NCI-H2196 treated with DMSO at 0.1 percent for 48 hours (cell line): ENCODE results near the gene ZBTB16.

ENCODE experiments used
- DNase-seq: peaks from one replicate; lab custom pipeline; 2025; ENCODE audit not compliant: unreplicated experiment; lab: John Stamatoyannopoulos, UW

The ZBTB16 gene

DNA sequence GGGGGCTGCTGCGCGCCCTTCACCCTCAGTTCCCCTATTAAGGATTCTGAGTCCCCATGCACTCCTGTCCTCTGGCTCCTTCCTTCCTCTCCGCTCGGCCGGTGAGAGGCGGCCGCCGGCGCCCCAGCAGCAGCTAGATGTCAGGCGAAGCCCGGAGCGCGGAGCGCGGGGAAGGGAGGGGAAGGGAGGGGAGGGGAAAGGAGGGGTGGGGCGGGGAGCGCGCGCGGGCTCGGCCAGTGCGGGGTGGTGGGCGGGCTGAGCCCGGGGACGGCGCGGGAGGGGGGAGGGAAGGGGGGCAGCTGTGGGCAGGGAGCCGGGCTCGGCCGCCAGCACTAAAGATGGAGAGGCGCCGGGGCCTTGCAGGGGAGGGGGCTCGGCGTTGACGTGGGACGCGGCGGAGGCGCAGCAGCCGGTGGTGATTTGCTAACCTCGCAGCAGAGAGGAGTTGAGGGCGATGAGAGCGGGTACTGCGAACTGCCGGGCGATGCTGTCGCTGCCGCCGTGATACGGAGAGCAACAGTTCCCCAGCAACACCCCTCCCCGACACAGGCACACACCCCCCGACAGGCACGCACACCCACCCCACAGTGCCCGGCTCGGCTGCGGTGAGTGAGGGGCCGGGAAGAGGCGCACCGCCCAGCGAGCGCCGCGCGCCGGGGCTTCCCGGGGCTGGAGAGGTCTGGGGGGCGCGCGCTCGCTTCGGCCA is at the start of gene ZBTB16:
TSS of gene ZBTB16 (plus strand) at position 434 of the 706 bp plus-strand sequence. CDS start 3,590 bp downstream, outside the sequence.
- peak; percentile 54 for DNase-seq

DNA sequence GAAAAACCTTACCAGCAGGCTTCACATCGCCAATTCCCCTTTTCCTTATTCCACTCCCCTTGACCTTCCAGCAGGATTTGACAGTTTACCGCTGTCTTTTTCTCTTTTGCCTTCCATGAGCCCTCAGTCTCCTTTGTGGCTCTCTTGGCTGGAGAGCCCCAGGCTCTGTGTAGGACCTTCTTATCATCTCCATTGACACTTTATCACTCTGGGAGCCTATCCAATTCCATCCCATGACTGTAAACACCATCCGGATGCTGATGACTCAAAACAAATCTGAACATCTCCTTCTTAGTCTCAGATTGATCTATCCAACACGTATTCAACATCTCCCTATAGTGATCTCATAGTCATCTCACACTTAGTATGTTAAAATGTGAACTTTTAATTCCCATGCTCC is 48.6 kb upstream of the ZBTB16 start:
- DNase-seq, result no peak

- DNase-seq, result no peak
Observed at GRCh38 chr11:114011443-114011842, 48.1 kb upstream of the ZBTB16 start.

DNA sequence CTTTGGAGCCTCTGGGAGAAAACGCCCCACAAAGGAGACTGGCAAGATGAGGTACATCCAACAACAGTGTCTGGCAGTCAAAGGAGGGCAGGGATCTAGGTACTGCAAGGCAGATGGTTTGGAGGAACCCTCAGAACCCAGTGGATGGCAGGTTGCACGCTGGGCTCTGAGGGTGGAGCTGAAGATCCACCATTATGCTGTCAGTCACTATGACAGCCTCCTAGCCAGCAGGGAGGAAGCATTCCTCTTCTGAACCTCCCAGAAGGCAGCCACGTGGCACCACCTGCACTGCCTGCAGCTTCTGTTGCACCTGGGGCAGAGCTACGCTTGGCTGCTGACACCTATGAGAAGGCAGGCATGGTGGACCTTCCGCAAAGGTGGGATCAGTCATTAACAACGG is 44.4 kb upstream of the ZBTB16 start:
- no peak for DNase-seq

DNA sequence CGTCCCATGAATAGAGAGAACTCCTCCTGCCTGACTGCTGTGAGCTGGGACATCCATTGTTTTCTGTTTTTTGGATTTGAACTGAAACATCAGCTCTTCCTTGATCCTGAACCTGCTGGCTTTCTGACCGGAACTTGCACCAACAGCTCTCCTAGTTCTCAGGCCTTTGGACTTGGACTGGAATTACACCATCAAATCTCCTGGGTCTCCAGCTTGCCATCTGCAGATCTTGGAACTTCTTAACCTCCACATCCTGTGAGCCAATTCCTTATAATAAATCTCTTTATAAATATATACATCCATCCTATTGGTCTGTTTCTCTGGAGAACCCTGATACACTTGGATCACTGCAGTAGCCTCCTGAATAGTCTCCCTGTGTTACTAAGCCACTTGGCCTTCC is 42.5 kb upstream of the ZBTB16 start:
- DNase-seq, result no peak

- DNase-seq, result no peak
Observed at GRCh38 chr11:114017723-114018122, 41.8 kb upstream of the ZBTB16 start.

GRCh38 chr11:114019046-114019445 is 40.5 kb upstream of the ZBTB16 start:
- no peak for DNase-seq

GRCh38 chr11:114019574-114019973 is 39.9 kb upstream of the ZBTB16 start:
- no peak for DNase-seq

DNA sequence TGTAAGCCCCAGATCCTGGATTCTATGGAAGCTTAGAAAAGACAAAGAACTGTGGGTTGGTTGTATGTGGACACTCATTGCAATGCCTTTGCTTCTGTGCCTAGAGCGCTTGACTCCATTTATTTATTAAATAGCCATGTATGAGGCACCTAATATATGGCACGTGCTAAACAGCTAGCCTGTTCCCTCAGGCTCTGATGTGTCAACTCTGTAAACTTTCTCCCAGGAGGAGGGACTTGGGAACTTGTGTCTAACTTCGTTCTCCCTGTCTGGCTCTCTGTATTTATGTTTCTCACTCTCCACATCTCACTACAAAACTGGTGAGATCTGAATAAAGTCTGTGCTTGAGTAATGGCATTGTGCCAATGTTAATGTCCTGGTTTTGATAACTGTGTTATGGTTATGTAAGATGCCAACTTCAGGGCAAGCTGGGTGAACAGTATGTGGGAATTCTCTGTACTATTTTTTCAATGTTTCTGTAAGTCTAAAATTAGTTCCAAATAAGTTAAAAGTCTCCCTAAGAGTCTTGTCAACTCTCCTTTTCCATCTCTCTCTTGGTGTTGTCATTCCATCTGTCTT is 34.1 kb upstream of the ZBTB16 start:
- DNase-seq, result no peak

DNA sequence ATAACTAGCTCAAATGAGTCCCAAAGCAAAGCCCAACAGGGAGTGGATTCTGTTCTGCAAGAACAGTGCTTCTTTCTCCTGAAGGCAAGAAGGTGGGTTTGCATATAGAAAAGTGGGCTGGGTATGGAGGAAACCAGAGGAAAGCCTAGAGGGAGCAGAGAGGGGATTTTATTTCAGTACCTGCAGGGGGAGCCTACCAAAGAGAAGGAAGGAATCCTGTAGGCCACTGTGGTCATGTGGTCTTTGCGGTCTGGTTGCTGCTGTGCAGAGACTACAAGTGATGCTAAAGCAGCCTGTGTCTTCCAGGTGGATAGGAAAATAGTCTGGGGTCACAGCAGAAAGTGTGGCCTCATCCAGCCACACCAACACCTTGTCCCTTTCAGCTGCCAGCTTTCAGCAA is 33.2 kb upstream of the ZBTB16 start:
- DNase-seq, result no peak

- DNase-seq, result no peak
Observed at GRCh38 chr11:114027391-114027790, 32.1 kb upstream of the ZBTB16 start.

DNA sequence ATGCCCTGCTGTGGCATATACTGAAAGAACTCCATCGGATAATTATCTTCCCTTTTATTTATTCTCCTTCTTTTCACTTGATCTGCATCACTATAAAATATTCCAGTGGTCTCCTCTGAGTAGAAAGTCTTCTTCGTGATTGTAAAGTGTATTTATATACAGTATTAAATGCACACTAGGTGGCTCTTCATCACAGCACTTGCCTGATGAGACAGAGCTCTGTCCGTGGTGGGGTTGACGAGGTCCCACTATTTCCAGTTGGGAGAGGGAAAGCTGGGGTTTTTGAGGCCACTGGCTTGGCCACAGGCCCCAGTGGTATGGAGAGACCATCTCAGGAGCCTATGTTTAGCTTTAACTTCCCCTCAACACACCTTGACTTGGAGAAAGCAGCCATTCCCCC is 31.6 kb upstream of the ZBTB16 start:
- DNase-seq, result no peak

DNA sequence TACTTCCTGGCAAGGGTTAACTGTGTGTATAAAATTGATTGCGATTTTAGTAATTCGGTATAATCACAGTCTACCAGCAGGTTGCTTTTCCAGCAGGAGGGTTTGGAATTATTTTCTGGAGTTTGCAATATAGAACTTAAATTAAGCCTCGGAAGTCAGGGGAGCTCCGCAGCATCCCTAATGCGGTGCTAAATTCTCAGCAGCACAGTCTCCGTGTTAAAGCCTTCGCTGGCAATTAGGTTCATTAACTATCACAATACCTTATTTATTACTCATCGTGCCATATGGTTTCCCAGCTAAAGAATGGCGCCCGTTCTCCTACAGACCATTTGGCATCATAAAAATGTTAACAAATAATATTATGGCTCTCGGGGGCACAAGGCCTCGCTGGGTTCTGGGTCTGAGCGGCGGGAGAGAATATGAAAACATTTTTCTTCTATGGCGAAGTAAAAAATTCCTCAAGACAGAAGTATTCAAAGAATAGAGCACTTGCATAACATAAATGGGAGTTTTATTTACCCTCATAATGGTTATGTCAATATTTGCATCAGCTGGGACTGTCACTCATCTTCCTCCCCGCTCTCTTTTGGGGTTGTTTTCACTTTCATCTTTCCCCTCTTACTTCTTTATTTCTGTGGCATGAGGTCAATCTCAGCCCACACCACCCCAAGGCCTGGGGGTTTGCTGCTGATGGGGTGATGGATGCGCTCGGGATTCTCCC is 28.1 kb upstream of the ZBTB16 start:
- DNase-seq, result no peak

DNA sequence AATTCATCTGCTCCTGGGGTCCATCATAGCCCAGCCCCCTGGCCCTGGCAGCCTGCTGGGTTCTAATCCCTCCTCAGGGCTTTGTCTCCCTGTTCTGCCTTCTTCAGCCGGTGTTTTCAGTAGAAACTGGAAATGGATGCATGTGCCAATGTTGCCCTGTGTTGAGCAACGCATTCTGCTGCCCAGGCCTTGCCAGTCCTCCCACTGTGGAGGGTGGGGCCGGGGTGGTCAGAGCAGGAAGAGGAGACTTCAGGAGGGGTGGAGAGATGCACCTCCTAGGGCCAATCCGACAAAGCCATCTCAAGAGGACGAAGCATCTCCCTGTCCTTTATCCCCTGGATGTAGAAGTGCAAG is 27.6 kb upstream of the ZBTB16 start:
- DNase-seq, result no peak

DNA sequence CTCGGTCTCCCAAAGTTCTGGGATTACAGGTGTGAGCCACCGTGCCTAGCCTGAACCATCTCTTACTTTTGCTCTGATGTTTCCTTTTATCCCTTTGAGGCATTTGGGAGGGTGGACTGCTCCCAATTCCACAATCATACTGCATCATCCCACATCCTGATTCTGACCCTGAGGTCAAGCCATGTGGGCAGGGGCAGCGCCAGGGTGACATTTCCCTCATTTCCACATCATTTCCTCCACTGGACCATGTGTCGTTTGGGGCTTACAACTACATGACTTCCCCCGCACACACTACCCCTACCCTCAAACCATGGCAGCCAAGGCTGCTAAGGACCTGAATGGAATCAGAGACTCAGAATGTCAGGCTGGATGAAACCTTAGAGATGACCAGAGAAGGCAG is 26.4 kb upstream of the ZBTB16 start:
- no peak for DNase-seq

DNA sequence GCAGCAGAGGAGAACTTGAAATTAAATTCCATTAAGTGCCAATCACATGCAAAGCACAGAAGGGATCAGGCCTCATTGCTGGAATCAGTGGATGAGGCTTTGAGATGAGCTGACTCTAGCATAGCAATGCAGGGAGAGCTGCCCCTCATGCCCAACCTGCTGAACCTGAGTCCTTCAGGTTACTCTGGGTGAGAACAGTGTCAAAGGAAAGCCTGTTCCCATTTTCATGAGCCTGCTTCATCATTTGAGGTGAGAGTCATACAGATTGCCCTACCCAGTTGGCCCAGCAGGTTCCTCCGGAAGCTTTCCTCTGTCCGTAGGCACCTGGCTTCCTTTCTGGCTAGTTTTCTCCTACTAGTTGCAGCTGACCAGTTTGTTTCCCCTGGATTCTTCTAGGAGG is 25.9 kb upstream of the ZBTB16 start:
- no peak for DNase-seq

DNA sequence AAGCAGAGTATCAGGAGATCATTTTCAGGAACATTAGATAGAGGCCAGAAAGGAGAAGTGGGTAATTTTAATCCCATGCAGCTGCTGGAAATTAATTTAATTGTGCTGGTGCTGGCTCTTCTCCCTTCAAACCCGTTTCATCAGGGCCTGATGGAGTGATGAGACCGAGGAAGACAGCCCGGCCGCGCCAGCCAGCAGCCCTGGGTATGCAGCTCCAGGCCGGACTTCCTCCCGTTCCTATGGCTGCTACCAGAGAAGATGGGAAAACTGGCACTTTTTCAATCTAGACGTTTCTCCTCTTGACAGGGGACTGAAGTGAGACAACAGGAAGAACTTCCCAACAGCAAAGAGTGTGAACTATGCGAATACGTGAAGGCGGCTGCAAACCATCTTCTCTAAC is 24.6 kb upstream of the ZBTB16 start:
- no peak for DNase-seq

DNA sequence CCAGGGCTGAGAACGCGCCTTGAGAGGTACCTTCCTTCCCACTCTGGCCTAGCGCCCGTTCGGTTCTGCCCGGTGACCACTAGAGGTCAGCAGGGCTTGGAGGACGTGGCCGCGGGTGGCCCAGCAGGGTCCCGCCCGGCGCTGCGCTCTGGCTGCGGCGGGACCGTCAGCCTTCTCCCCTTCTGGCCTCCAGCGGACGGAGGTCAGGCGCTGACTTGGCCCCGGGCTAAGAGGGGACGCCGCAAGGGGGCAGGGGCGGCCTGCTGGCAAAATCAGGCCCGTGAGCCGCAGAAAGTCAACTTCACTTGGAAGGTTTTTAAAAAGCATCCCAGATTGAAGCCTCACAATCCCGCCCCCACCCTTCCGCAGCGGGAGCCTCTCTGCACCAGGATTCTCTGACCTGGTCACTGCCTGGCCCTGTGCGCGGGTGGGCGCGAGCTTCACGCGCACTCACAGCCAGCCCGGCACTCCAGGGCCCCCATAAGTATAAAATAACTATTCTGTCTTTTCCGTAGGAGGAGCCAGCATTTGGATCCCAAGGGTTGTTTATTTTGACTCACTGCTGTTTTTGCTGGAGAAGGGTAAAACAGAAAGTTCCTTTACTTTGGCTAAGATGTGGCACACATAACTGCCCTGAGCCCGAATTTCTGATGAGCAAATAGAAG is 23.2 kb upstream of the ZBTB16 start:
- DNase-seq, result peak; percentile 59

DNA sequence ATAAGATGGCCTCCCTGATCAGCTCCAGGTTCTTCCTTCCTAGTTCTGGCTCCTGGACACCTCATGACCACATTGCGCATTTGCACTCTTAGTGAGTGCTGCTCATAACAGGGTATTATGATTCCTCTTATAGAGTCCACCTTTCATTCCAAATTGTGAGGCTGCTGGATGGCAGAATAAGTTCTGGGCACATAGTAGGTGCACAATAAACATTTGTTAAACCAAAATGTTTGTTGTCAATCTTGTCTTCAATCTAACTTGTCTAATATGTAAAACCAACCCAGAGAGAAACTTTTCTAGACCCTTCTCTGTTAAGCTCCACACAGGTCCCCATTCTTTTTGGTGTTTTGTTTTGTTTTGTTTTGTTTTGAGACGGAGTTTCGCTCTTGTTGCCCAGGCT is 22.6 kb upstream of the ZBTB16 start:
- no peak for DNase-seq

- no peak for DNase-seq
Observed at GRCh38 chr11:114039551-114039950, 20.0 kb upstream of the ZBTB16 start.

- no peak for DNase-seq
Observed at GRCh38 chr11:114040706-114041211, 18.8 kb upstream of the ZBTB16 start.

- DNase-seq, result no peak
Observed at GRCh38 chr11:114042234-114042633, 17.3 kb upstream of the ZBTB16 start.
